MM.1S (cell line): ENCODE results near the gene NDUFS2.

Experiments
- EZH2phosphoT487 ChIP-seq: fragments of 300-600 bp; sonication (generic); IDR thresholded peaks from 2 replicates; pipeline ENCODE4 v1.6.1; 2018; ENCODE audit warnings: antibody characterized with exemption, low read length
- TF ChIP-seq, protein P1 (sequence below): fragments of 300-600 bp; sonication (generic); IDR thresholded peaks from 2 replicates; pipeline ENCODE4 v1.5.1; 2016; ENCODE audit warnings: antibody characterized with exemption, low read length, mixed read lengths

DNA sequence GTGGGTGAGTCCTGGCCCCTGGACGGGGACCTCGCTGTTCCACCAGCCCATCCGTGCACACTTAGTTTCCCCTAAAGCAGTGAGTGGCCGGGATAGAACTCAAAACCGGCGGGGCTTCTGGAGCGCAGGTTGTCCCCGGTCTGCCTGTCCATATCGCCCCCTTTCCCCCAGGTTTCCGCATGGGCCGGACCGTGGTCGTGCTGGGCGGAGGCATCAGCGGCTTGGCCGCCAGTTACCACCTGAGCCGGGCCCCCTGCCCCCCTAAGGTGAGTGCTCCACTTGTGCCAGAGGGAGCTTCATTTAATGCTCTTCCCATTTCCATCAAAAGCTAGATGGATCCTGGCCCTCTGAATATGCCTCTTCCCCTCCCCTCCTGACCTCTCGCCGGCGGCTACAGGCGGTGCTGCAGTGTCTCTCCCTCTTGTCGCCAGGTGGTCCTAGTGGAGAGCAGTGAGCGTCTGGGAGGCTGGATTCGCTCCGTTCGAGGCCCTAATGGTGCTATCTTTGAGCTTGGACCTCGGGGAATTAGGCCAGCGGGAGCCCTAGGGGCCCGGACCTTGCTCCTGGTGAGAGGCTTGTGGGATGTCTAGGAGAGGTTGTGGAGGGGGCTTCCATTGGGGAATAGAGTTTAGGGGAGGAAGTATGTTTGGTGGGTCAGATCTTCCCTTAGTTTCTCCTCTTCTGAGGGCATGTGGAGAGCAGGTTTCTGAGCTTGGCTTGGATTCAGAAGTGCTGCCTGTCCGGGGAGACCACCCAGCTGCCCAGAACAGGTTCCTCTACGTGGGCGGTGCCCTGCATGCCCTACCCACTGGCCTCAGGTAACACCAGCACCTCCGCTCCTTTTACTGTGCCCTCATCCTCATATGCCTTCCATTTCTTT, 35.3 kb upstream of the NDUFS2 start:
- TF ChIP-seq, protein P1, sequence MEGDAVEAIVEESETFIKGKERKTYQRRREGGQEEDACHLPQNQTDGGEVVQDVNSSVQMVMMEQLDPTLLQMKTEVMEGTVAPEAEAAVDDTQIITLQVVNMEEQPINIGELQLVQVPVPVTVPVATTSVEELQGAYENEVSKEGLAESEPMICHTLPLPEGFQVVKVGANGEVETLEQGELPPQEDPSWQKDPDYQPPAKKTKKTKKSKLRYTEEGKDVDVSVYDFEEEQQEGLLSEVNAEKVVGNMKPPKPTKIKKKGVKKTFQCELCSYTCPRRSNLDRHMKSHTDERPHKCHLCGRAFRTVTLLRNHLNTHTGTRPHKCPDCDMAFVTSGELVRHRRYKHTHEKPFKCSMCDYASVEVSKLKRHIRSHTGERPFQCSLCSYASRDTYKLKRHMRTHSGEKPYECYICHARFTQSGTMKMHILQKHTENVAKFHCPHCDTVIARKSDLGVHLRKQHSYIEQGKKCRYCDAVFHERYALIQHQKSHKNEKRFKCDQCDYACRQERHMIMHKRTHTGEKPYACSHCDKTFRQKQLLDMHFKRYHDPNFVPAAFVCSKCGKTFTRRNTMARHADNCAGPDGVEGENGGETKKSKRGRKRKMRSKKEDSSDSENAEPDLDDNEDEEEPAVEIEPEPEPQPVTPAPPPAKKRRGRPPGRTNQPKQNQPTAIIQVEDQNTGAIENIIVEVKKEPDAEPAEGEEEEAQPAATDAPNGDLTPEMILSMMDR, result peak; percentile 5; the same call in 1 of the 2 replicates
- TF ChIP-seq EZH2phosphoT487, result no peak
